HepG2 (cell line): ENCODE results near the gene MAPK7. TPM values are rescaled to one million over a fixed set of nuclear protein-coding genes. Genes with fewer than 3 reads are reported as not detected.

ENCODE experiments used
- ARNTL ChIP-seq: sonication (generic); formaldehyde crosslinking; IDR thresholded peaks from 2 replicates; pipeline ENCODE4 v1.4.0; 2020; ENCODE audit warnings: mild to moderate bottlenecking, missing genetic modification reagents
- CENPT ChIP-seq: sonication (generic); formaldehyde crosslinking; IDR thresholded peaks from 2 replicates; pipeline ENCODE4 v1.8.0; 2022; ENCODE audit warnings: low read depth, mild to moderate bottlenecking, moderate library complexity, missing genetic modification reagents
- DRAP1 ChIP-seq: IDR thresholded peaks from 2 replicates; pipeline ENCODE4 v1.6.1; 2016; ENCODE audit warnings: missing genetic modification reagents, missing compliant biosample characterization
- GATAD2A ChIP-seq: IDR thresholded peaks from 2 replicates; pipeline ENCODE4 v1.6.1; 2016
- KDM4B ChIP-seq: sonication (generic); formaldehyde crosslinking; IDR thresholded peaks from 2 replicates; pipeline ENCODE4 v1.4.0; 2020; ENCODE audit warnings: missing genetic modification reagents
- KLF16 ChIP-seq, 2 experiments: sonication (generic) in 1 of 2; formaldehyde crosslinking in 1 of 2; IDR thresholded peaks; 2 replicates each; pipeline versions ENCODE4 v1.6.1 to v1.8.0; 2016 to 2023; ENCODE audit warnings: missing genetic modification reagents in 2 of 2, missing compliant biosample characterization in 1 of 2
- MEF2D ChIP-seq: sonication (generic); formaldehyde crosslinking; IDR thresholded peaks from 2 replicates; pipeline ENCODE4 v1.5.1; 2020; ENCODE audit warnings: mild to moderate bottlenecking, missing genetic modification reagents
- NFE2L1 ChIP-seq: sonication (generic); formaldehyde crosslinking; IDR thresholded peaks from 2 replicates; pipeline ENCODE4 v1.4.0; 2020; ENCODE audit warnings: missing genetic modification reagents, mild to moderate bottlenecking, borderline replicate concordance
- NKX3-1 ChIP-seq: sonication (generic); formaldehyde crosslinking; IDR thresholded peaks from 2 replicates; pipeline ENCODE4 v1.5.0; 2020; ENCODE audit warnings: missing genetic modification reagents
- NR0B2 ChIP-seq: sonication (generic); formaldehyde crosslinking; IDR thresholded peaks from 2 replicates; pipeline ENCODE4 v1.4.0; 2020; ENCODE audit warnings: mild to moderate bottlenecking, missing genetic modification reagents
- PHF8 ChIP-seq: sonication (generic); formaldehyde crosslinking; IDR thresholded peaks from 2 replicates; pipeline ENCODE4 v1.5.0; 2020; ENCODE audit warnings: missing genetic modification reagents
- RARG ChIP-seq: sonication (generic); formaldehyde crosslinking; IDR thresholded peaks from 2 replicates; pipeline ENCODE4 v1.4.0; 2020; ENCODE audit warnings: low read depth, mild to moderate bottlenecking, missing genetic modification reagents
- SOX13 ChIP-seq, 3 experiments: fragments of 450-650 bp in 1 of 3; sonication (generic) in 1 of 3; formaldehyde crosslinking in 1 of 3; IDR thresholded peaks in 2 of 3; conservative IDR thresholded peaks in 1 of 3; 2 replicates each; pipeline versions ENCODE4 v1.5.0 to v1.6.1; 2016 to 2020; ENCODE audit warnings: antibody characterized with exemption in 1 of 3, mild to moderate bottlenecking in 1 of 3, missing compliant biosample characterization in 1 of 3, missing genetic modification reagents in 1 of 3, moderate library complexity in 1 of 3
- STAT6 ChIP-seq: sonication (generic); formaldehyde crosslinking; IDR thresholded peaks from 2 replicates; pipeline ENCODE4 v1.4.0; 2020; ENCODE audit warnings: missing genetic modification reagents, mild to moderate bottlenecking, borderline replicate concordance
- TBX2 ChIP-seq: sonication (generic); formaldehyde crosslinking; IDR thresholded peaks from 2 replicates; pipeline ENCODE4 v1.5.0; 2020; ENCODE audit warnings: missing genetic modification reagents, mild to moderate bottlenecking, borderline replicate concordance
- THAP7 ChIP-seq: sonication (generic); formaldehyde crosslinking; IDR thresholded peaks from 2 replicates; pipeline ENCODE4 v1.8.1; 2023; ENCODE audit warnings: mild to moderate bottlenecking, missing genetic modification reagents
- ZMAT3 ChIP-seq: sonication (generic); formaldehyde crosslinking; conservative IDR thresholded peaks from 2 replicates; pipeline ENCODE4 v1.7.0; 2021; ENCODE audit warnings: missing genetic modification reagents
- ZNF275 ChIP-seq: sonication (generic); formaldehyde crosslinking; IDR thresholded peaks from 2 replicates; pipeline ENCODE4 v1.8.0; 2022; ENCODE audit warnings: missing genetic modification reagents, mild to moderate bottlenecking, inconsistent platforms, borderline replicate concordance
- ZNF337 ChIP-seq: sonication (generic); formaldehyde crosslinking; IDR thresholded peaks from 2 replicates; pipeline ENCODE4 v1.5.1; 2020; ENCODE audit warnings: missing genetic modification reagents, low read depth, mild to moderate bottlenecking, borderline replicate concordance
- ZNF597 ChIP-seq: sonication (generic); formaldehyde crosslinking; IDR thresholded peaks from 2 replicates; pipeline ENCODE4 v1.5.0; 2020; ENCODE audit warnings: missing genetic modification reagents
- ZNF776 ChIP-seq: sonication (generic); formaldehyde crosslinking; IDR thresholded peaks from 2 replicates; pipeline ENCODE4 v1.4.0; 2020; ENCODE audit warnings: mild to moderate bottlenecking, missing genetic modification reagents
- polyA plus RNA-seq, 8 experiments: library from polyadenylated mRNA; depleted of rRNA in 3 of 8; stranded (reverse) in 7 of 8; unstranded in 1 of 8; fragments of >200 nt; fragmentation: Illumina TruSeq in 4 of 8; extraction: Trizol in 4 of 8; gene quantifications; 2 replicates each; pipeline versions ENCODE4 v1.2.1 to v1.2.3, GENCODE V29; 2011 to 2016; ENCODE audit warnings: low read depth in 4 of 8, missing spikeins in 1 of 8, mixed read lengths in 1 of 8; ENCODE audit not compliant: insufficient read depth in 1 of 8
- total RNA-seq, 5 experiments: library from RNA; depleted of rRNA; stranded (reverse); fragments of >200 nt; fragmentation: Illumina TruSeq; extraction: Trizol; gene quantifications; 2 replicates each; pipeline ENCODE4 v1.2.3, GENCODE V29; 2016; ENCODE audit warnings: low read depth in 1 of 5

Gene MAPK7
- total and polyA plus RNA-seq, 2 of the 13 experiments (the other 11 are each of a cell fraction or from before 2014, with no cell fraction given) = 2.9 to 5.9 TPM

GRCh38 chr17:19336938-19337711 lies 41.2 kb upstream of the MAPK7 start (continued):
- TF ChIP-seq KDM4B (CRISPR knock-in tag) (no peak), CENPT (CRISPR knock-in tag) (peak; percentile 88; the same call in 1 of the 2 replicates), MEF2D (CRISPR knock-in tag) (peak; percentile 79; the same call in 1 of the 2 replicates), NFE2L1 (CRISPR knock-in tag) (no peak; the same call in none of the 2 replicates), PHF8 (peak; percentile 37; the same call in 1 of the 2 replicates), STAT6 (CRISPR knock-in tag) (no peak), TBX2 (CRISPR knock-in tag) (peak; percentile 40; the same call in 1 of the 2 replicates), ZNF776 (CRISPR knock-in tag) (no peak; the same call in 1 of the 2 replicates), ZNF597 (CRISPR knock-in tag) (no peak), GATAD2A (peak; percentile 67; the same call in 1 of the 2 replicates), ARNTL (peak; percentile 74; the same call in 1 of the 2 replicates), NKX3-1 (CRISPR knock-in tag) (no peak), THAP7 (CRISPR knock-in tag) (peak; percentile 79; the same call in 1 of the 2 replicates), ZNF337 (CRISPR knock-in tag) (peak; percentile 82; the same call in 1 of the 2 replicates), KLF16 (CRISPR knock-in tag; IDR thresholded peaks at IDR 0.05) (peak in 1 of 2 experiments; percentile 67; a peak in 1 of 4 replicates), DRAP1 (CRISPR knock-in tag) (0 out of 2 replicates have a peak, but pooled peaks have one; percentile 28), ZNF275 (CRISPR knock-in tag) (no peak), NR0B2 (peak; percentile 84; the same call in 1 of the 2 replicates), RARG (no peak), ZMAT3 (CRISPR knock-in tag) (peak; percentile 69; the same call in 1 of the 2 replicates), SOX13 (IDR thresholded peaks at IDR 0.05) (no peak), SOX13 (CRISPR knock-in tag; conservative IDR thresholded peaks at IDR 0.05 in 1 of 2, IDR thresholded peaks at IDR 0.05 in 1 of 2) (0 out of 4 replicates have a peak, but pooled peaks of 1 of the 2 experiments have one; percentile 19)
